ENCODE measurements around the gene TMEM151B. TPM values are rescaled to one million over a fixed set of nuclear protein-coding genes. Genes with fewer than 3 reads are reported as not detected.
"Not testable (repeated sequence)": the region's sequence is repeated elsewhere in the genome, so short reads cannot be mapped to it uniquely, and the experiment has no call there.

The TMEM151B gene
- total and polyA plus RNA-seq, 11 donors, result 0.21 to 5.3 (median 0.45) TPM; not detected in 4

- H3K27me3 ChIP-seq, result peaks cover 0 to 19% (median 0%) of the 10 kb centered on the region in 9 donors
- peaks cover 0 to 17% (median 10%) of the 10 kb centered on the region in 12 donors for H3K4me1 ChIP-seq
- intact Hi-C loops (cut with DNase I), result loop anchor here in 1 of 10 donors (10.0 kb wide), 1 partner anchor 211 kb away; no protein-coding TSS in a partner anchor
- DNase-seq, result no peak
- no peak overlapping the region for H3K4me3 ChIP-seq
- TF ChIP-seq POLR2A (IDR thresholded peaks at IDR 0.05), result no peak
- TF ChIP-seq CTCF (IDR thresholded peaks at IDR 0.05), result no peak
- H3K36me3 ChIP-seq, result peaks cover 0 to 10% (median 4%) of the 10 kb centered on the region in 9 donors
- H3K9me3 ChIP-seq, result no peaks in the 10 kb centered on the region
- no peak for ATAC-seq
- H3K27ac ChIP-seq, result no peak overlapping the region
- WGBS, 4 donors, result 70 to 80% (median 72%) methylated on average over 5 of the region's 5 CpGs
Observed at GRCh38 chr6:44315951-44316350, 45.7 kb downstream of the TMEM151B start.

- Histone ChIP-seq H3K36me3 (peaks cover 0 to 4% (median 0%) of the 10 kb centered on the region in 9 donors), H3K4me3 (no peak overlapping the region), H3K4me1 (peaks cover 0 to 16% (median 10%) of the 10 kb centered on the region in 12 donors), H3K27me3 (peaks cover 0 to 19% (median 0%) of the 10 kb centered on the region in 9 donors), H3K9me3 (no peaks in the 10 kb centered on the region), H3K27ac (no peak overlapping the region)
- no peak for TF ChIP-seq POLR2A (IDR thresholded peaks at IDR 0.05)
- no peak for TF ChIP-seq CTCF (IDR thresholded peaks at IDR 0.05)
- DNase-seq (no peak), ATAC-seq (no peak)
- intact Hi-C loops (cut with DNase I), result loop anchor here in 1 of 10 donors (10.0 kb wide), 1 partner anchor 212 kb away; no protein-coding TSS in a partner anchor
- WGBS, 4 donors, result 79 to 87% (median 82%) methylated on average over 12 of the region's 12 CpGs
Observed at GRCh38 chr6:44316481-44316880, 46.2 kb downstream of the TMEM151B start.

GRCh38 chr6:44317136-44317631, 46.9 kb downstream of the TMEM151B start:
- WGBS, 4 donors, result 60 to 72% (median 67%) methylated on average over 9 of the region's 9 CpGs
- not testable (repeated sequence) for DNase-seq, H3K36me3 ChIP-seq, ATAC-seq, H3K4me3 ChIP-seq, H3K27ac ChIP-seq, H3K9me3 ChIP-seq
- intact Hi-C loops (cut with DNase I), result loop anchor here in 1 of 10 donors (10.0 kb wide), 1 partner anchor 212 kb away; no protein-coding TSS in a partner anchor
- Histone ChIP-seq H3K27me3 (peaks cover 0 to 21% (median 0%) of the 10 kb centered on the region in 9 donors), H3K4me1 (peaks cover 0 to 10% (median 4%) of the 10 kb centered on the region in 12 donors)

GRCh38 chr6:44321210-44321609, 51.0 kb downstream of the TMEM151B start:
- intact Hi-C loops (cut with DNase I), result no loop called here
- H3K36me3 ChIP-seq, result no peaks in the 10 kb centered on the region
- H3K4me3 ChIP-seq, result no peak overlapping the region
- WGBS, 4 donors, result 80 to 87% (median 85%) methylated on average over 3 of the region's 3 CpGs
- H3K27me3 ChIP-seq, result peaks cover 0 to 21% (median 3%) of the 10 kb centered on the region in 9 donors
- no peaks in the 10 kb centered on the region for H3K4me1 ChIP-seq
- no peak overlapping the region for H3K27ac ChIP-seq
- TF ChIP-seq CTCF (IDR thresholded peaks at IDR 0.05), result no peak
- TF ChIP-seq POLR2A (IDR thresholded peaks at IDR 0.05), result no peak
- no peak for DNase-seq
- no peaks in the 10 kb centered on the region for H3K9me3 ChIP-seq
- no peak for ATAC-seq

- ATAC-seq (no peak), DNase-seq (no peak)
- no peaks in the 10 kb centered on the region for H3K9me3 ChIP-seq
- TF ChIP-seq POLR2A (IDR thresholded peaks at IDR 0.05), result no peak
- H3K27ac ChIP-seq, result no peak overlapping the region
- H3K4me3 ChIP-seq, result no peak overlapping the region
- H3K27me3 ChIP-seq, result peaks cover 0 to 45% (median 10%) of the 10 kb centered on the region in 9 donors
- no peaks in the 10 kb centered on the region for H3K4me1 ChIP-seq
- no peaks in the 10 kb centered on the region for H3K36me3 ChIP-seq
- intact Hi-C loops (cut with DNase I), result no loop called here
Observed at GRCh38 chr6:44327096-44327495, 56.8 kb downstream of the TMEM151B start.
